A673 (cell line): ENCODE results near the gene DDN. TPM values are rescaled to one million over a fixed set of nuclear protein-coding genes. Genes with fewer than 3 reads are reported as not detected.

Source experiments
- Bru-seq: library from RNA; stranded (reverse); fragments of 400-500 nt; gene quantifications from one replicate; lab custom pipeline; 2021; lab: Mats Ljungman, UMichigan
- BruChase-seq, 2 experiments: library from RNA; stranded (reverse); fragments of 400-500 nt; gene quantifications; one replicate each; lab custom pipeline; 2021; lab: Mats Ljungman, UMichigan
- BruUV-seq: library from RNA; stranded (reverse); fragments of 400-500 nt; replicated peaks from 2 replicates; lab custom pipeline; 2021; lab: Mats Ljungman, UMichigan
- CTCF ChIA-PET: fragments of 300-600 bp; sonication (Branson Sonifier 250); formaldehyde crosslinking; loops from one replicate; lab custom pipeline; 2022; ENCODE audit warnings: antibody characterized with exemption; lab: Charles Lee
- POLR2A ChIA-PET: fragments of 300-600 bp; sonication (Branson Sonifier 250); formaldehyde crosslinking; loops from one replicate; lab custom pipeline; 2022; ENCODE audit warnings: antibody characterized with exemption; ENCODE audit not compliant: low non-redundant PET; lab: Charles Lee
- DNase-seq: peaks from one replicate; pipeline ENCODE4 v3.0.0-alpha.2; 2015; ENCODE audit warnings: low spot score
- H3K27ac ChIP-seq: fragments of 200-600 bp; sonication (generic); 2 replicates; pipeline ENCODE4 v1.5.1; 2016; ENCODE audit warnings: mixed run types, low read depth, mild to moderate bottlenecking, mixed read lengths, antibody characterized with exemption, low read length; ENCODE audit not compliant: poor library complexity, severe bottlenecking
- H3K27me3 ChIP-seq: fragments of 200-600 bp; sonication (generic); replicated peaks from 2 replicates; pipeline ENCODE4 v1.6.1; 2017; ENCODE audit warnings: mixed run types, low read depth, mild to moderate bottlenecking, mixed read lengths, antibody characterized with exemption, low read length; ENCODE audit not compliant: insufficient read depth, poor library complexity
- H3K36me3 ChIP-seq: fragments of 200-600 bp; sonication (generic); 2 replicates; pipeline ENCODE4 v1.6.1; 2016; ENCODE audit warnings: mixed run types, mild to moderate bottlenecking, mixed read lengths, antibody characterized with exemption, low read length; ENCODE audit not compliant: insufficient read depth, poor library complexity, severe bottlenecking
- H3K4me1 ChIP-seq: fragments of 200-600 bp; sonication (generic); 2 replicates; pipeline ENCODE4 v1.6.1; 2017; ENCODE audit warnings: mixed run types, mild to moderate bottlenecking, mixed read lengths, antibody characterized with exemption, low read length; ENCODE audit not compliant: insufficient read depth, poor library complexity, severe bottlenecking
- H3K4me3 ChIP-seq: fragments of 200-600 bp; sonication (generic); 2 replicates; pipeline ENCODE4 v1.5.1; 2016; ENCODE audit warnings: low read depth, mixed run types, mild to moderate bottlenecking, mixed read lengths, low read length; ENCODE audit not compliant: poor library complexity, severe bottlenecking
- H3K9me3 ChIP-seq: fragments of 200-600 bp; sonication (generic); 2 replicates; pipeline ENCODE4 v1.6.1; 2016; ENCODE audit warnings: mixed run types, low read depth, mild to moderate bottlenecking, mixed read lengths, antibody characterized with exemption, low read length; ENCODE audit not compliant: poor library complexity, severe bottlenecking
- CTCF ChIP-seq: fragments of 300-800, 200-600 bp; sonication (generic); conservative IDR thresholded peaks from 2 replicates; pipeline ENCODE4 v1.5.1; 2017; ENCODE audit warnings: low read depth, mild to moderate bottlenecking, antibody characterized with exemption, low read length, moderate library complexity, mixed read lengths
- EZH2 ChIP-seq: fragments of 200-600 bp; sonication (generic); IDR thresholded peaks from 2 replicates; pipeline ENCODE4 v1.6.1; 2017; ENCODE audit warnings: borderline replicate concordance, low read depth, mild to moderate bottlenecking, mixed read lengths, antibody characterized with exemption, low read length; ENCODE audit not compliant: poor library complexity, severe bottlenecking
- intact Hi-C: fragments of 100-400 bp; cut with micrococcal nuclease; formaldehyde crosslinking; loops from one replicate; pipeline ENCODE4 v1.10.0; 2022; ENCODE audit not compliant: unreplicated experiment
- long read RNA-seq: library from polyadenylated mRNA; stranded (forward); transcript quantifications from one replicate; pipeline ENCODE4 v2.0.0, GENCODE V29; 2022
- total RNA-seq: library from RNA; stranded (reverse); gene quantifications from 2 replicates; pipeline ENCODE4 v1.2.3, GENCODE V29; 2021

Gene DDN
- total RNA-seq (2.7 and 2.9 TPM in 2 replicates), Bru-seq, nascent RNA (percentile 30 among the genes with signal in this experiment), BruChase-seq, experiment 1, labeled RNA remaining after a 2-hour chase (percentile 54 among the genes with signal in this experiment), BruChase-seq, experiment 2, labeled RNA remaining after a 6-hour chase (percentile 50 among the genes with signal in this experiment)
- long read RNA-seq, partial matches to known transcripts, result 0 of 1 reads
- long read RNA-seq, other reads (novel, unspliced or antisense), result 1 of 1 reads

- POLR2A ChIA-PET, result no interaction called here
- DNase-seq, result peak; percentile 85
- intact Hi-C loops, result no loop called here
These were observed at the start of gene DDN for GRCh38 chr12:48999371-49000131. Gene DDN, minus strand, starts transcription at chr12:48999375. Its CDS starts 88 bp downstream, at chr12:48999287.

GRCh38 chr12:49048953-49049352 lies 49.8 kb upstream of the DDN start:
- no TSS peak for BruUV-seq
- no peak overlapping the region for H3K27ac ChIP-seq
- ChIA-PET POLR2A (no interaction called here), CTCF (interaction anchor here (1.0 kb wide), 1 partner anchor 39 kb away, joined by 3 read pairs; no protein-coding TSS in a partner anchor)
- peaks cover 7% of the 10 kb centered on the region for H3K4me1 ChIP-seq
- no peak overlapping the region for H3K4me3 ChIP-seq
- no peaks in the 10 kb centered on the region for H3K27me3 ChIP-seq
- H3K9me3 ChIP-seq, result no peaks in the 10 kb centered on the region
- H3K36me3 ChIP-seq, result peaks cover 97% of the 10 kb centered on the region
- TF ChIP-seq CTCF (no peak), EZH2 (no peak)
- intact Hi-C loops, result no loop called here
- no peak for DNase-seq

More at GRCh38 chr12:48999371-49000131, at the start of gene DDN:
- Histone ChIP-seq H3K27me3 (peaks cover 5% of the 10 kb centered on the region), H3K9me3 (no peaks in the 10 kb centered on the region), H3K27ac (no peak within 1 kb of the TSS), H3K4me1 (peaks cover 28% of the 10 kb centered on the region), H3K36me3 (peaks cover 7% of the 10 kb centered on the region), H3K4me3 (peak within 1 kb of the TSS; percentile 42)
- BruUV-seq, result no TSS peak
- CTCF ChIA-PET, result interaction anchor here (3.7 kb wide), 1 partner anchor 11 kb away, joined by 28 read pairs; no protein-coding TSS in a partner anchor
- 0 out of 2 replicates have a peak, but pooled peaks have one; percentile 23 for TF ChIP-seq CTCF
- TF ChIP-seq EZH2, result no peak

GRCh38 chr12:49046129-49046895 lies 47.1 kb upstream of the DDN start:
- intact Hi-C loops, result no loop called here
- no peak for DNase-seq
- peaks cover 7% of the 10 kb centered on the region for H3K4me1 ChIP-seq
- no peak for TF ChIP-seq CTCF
- TF ChIP-seq EZH2, result no peak
- H3K9me3 ChIP-seq, result no peaks in the 10 kb centered on the region
- peaks cover 98% of the 10 kb centered on the region for H3K36me3 ChIP-seq
- H3K4me3 ChIP-seq, result no peak overlapping the region
- BruUV-seq, result no TSS peak
- H3K27ac ChIP-seq, result no peak overlapping the region
- POLR2A ChIA-PET, result interaction anchor here (0.7 kb wide), 1 partner anchor 10 kb away, joined by 7 read pairs; no protein-coding TSS in a partner anchor
- CTCF ChIA-PET, result interaction anchor here (0.7 kb wide), 2 partner anchors 18 to 245 kb away, joined by 6 to 7 read pairs; no protein-coding TSS in a partner anchor
- no peaks in the 10 kb centered on the region for H3K27me3 ChIP-seq
